Memory B cell (primary cell): ENCODE data around the gene ENOX1.

Experiments
- ATAC-seq: fragments of 150-1000 bp; cut with Tn5 transposase; 2 replicates; pipeline ENCODE4 v1.10.0; 2021; ENCODE audit warnings: low read depth, mild to moderate bottlenecking, moderate library complexity
- DNase-seq, 2 donors: peaks; one replicate each; pipeline ENCODE4 v3.0.0; 2022; ENCODE audit warnings: low spot score in 2 of 2
- H3K27ac Mint-ChIP-seq: one replicate; pipeline ENCODE4 v1.8.0; 2022; ENCODE audit warnings: mild to moderate bottlenecking, moderate library complexity, mixed read lengths
- H3K27me3 Mint-ChIP-seq: one replicate; pipeline ENCODE4 v1.8.0; 2022; ENCODE audit warnings: mixed read lengths
- H3K36me3 Mint-ChIP-seq: one replicate; pipeline ENCODE4 v1.8.0; 2022; ENCODE audit warnings: mild to moderate bottlenecking, mixed read lengths
- H3K4me1 Mint-ChIP-seq: one replicate; pipeline ENCODE4 v1.8.0; 2022; ENCODE audit warnings: mixed read lengths
- H3K4me3 Mint-ChIP-seq: one replicate; pipeline ENCODE4 v1.8.0; 2022; ENCODE audit warnings: mild to moderate bottlenecking, moderate library complexity, mixed read lengths
- H3K9me3 Mint-ChIP-seq: one replicate; pipeline ENCODE4 v1.8.0; 2022; ENCODE audit warnings: mixed read lengths

Gene ENOX1

DNA sequence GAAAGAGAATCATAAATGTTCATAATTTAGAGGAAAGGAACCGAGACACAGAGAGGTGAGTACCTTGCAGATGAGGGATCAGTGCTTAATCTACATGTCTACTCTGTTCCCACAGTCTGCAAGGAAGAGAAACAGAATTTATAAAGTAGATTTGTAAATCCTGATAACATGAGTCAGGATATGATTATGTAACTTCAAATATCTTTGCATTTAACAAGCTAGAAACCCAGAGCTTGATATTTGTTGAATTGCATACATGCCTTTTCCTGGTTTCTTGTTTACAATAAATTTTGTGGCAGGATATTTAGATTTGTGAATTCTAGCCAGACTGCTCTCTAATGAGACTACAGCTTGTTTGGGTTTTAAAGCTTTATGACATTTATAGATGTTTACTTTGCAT is 219.2 kb downstream of the ENOX1 start:
- no peak overlapping the region for H3K27ac Mint-ChIP-seq
- ATAC-seq = no peak
- DNase-seq = no peak
- H3K36me3 Mint-ChIP-seq = no peaks in the 10 kb centered on the region
- H3K4me3 Mint-ChIP-seq = no peak overlapping the region
- no peaks in the 10 kb centered on the region for H3K27me3 Mint-ChIP-seq
- H3K4me1 Mint-ChIP-seq = no peaks in the 10 kb centered on the region
- no peaks in the 10 kb centered on the region for H3K9me3 Mint-ChIP-seq

DNA sequence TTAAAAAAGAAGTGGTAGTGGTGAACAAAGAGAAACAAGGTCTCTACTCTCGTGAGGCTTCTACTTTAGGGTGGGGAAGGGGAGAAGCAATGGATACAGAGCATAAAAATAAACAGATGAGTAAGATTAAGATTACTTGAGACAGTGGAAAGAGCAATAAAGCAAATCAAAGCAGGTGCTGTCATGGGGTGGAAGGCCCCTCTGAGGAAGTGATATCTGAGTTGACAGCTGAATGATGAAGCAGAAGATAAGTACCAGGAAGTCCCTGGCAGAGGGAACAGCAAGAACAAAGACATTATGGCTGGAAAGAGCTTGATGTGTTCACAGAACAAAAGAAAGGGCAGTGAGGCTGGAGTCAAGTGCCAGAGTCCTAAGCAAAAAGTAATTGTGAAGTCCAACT is 221.8 kb downstream of the ENOX1 start:
- no peak overlapping the region for H3K4me3 Mint-ChIP-seq
- H3K4me1 Mint-ChIP-seq = no peaks in the 10 kb centered on the region
- no peaks in the 10 kb centered on the region for H3K36me3 Mint-ChIP-seq
- no peaks in the 10 kb centered on the region for H3K27me3 Mint-ChIP-seq
- DNase-seq = no peak
- no peak overlapping the region for H3K27ac Mint-ChIP-seq
- no peaks in the 10 kb centered on the region for H3K9me3 Mint-ChIP-seq
- ATAC-seq = no peak

DNA sequence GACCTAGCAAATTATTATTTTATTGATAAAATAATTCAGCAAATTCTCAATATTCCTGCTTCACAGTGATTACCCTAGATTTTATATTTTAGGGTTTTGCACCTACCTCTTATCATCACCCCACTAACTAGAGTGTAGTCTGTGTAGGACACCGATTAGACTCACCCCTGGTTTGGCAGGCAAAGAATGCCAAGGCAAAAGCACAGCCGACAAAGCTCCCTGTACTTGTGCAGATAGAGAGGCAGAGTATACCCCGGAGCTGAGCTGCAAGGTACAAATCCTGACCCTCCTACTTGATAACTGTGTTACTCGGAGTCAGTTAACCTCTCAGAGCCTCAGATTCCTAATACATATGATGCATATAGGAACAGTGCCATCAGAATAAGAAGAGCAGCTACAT is 225.7 kb downstream of the ENOX1 start:
- no peak overlapping the region for H3K4me3 Mint-ChIP-seq
- no peak overlapping the region for H3K27ac Mint-ChIP-seq
- no peaks in the 10 kb centered on the region for H3K9me3 Mint-ChIP-seq
- no peaks in the 10 kb centered on the region for H3K4me1 Mint-ChIP-seq
- H3K36me3 Mint-ChIP-seq = no peaks in the 10 kb centered on the region
- ATAC-seq (no peak), DNase-seq (no peak)
- peaks cover 2% of the 10 kb centered on the region for H3K27me3 Mint-ChIP-seq

DNA sequence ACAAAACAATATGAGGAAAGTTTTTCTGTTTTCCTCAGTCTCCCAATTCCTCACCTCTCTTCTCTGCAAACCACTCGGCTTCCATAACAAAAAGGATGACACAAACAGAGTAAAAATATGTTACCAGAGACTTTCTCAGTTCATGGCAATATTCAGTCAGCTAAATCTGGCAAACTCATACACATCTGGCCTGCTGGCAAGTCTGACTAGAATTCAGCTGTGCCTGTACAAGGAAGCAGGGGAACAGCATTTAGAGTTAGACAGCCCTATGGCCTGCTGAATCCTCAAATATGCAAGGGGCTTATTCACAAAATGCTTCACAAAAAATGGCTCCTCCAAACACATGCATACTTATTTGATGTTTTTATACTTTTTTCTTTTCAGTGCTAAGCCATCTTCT is 227.8 kb downstream of the ENOX1 start:
- Mint-ChIP-seq H3K36me3 (no peaks in the 10 kb centered on the region), H3K27me3 (peaks cover 2% of the 10 kb centered on the region), H3K4me1 (no peaks in the 10 kb centered on the region), H3K4me3 (no peak overlapping the region), H3K27ac (no peak overlapping the region), H3K9me3 (no peaks in the 10 kb centered on the region)
- ATAC-seq (no peak), DNase-seq (no peak)

DNA sequence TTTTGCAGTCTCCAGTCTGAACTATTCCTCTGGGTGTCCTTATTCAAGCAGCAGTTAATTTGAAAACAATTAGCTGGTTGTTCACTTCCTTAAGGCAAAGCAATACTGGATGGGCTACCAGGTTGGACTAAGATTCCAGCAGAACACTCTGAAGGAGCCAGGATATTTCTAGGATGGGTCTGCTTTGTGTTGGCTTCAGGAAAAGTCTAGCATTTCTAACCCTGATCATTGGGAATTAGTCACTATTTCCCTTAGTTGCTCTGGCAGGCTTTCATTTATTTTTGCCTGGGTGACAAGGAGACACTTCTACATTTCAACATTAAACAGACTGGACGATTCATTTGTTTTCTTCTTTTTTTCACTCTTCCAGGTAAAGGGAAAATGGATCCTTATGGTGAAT is 228.4 kb downstream of the ENOX1 start:
- Mint-ChIP-seq H3K27me3 (peaks cover 2% of the 10 kb centered on the region), H3K9me3 (no peaks in the 10 kb centered on the region), H3K36me3 (no peaks in the 10 kb centered on the region), H3K4me3 (no peak overlapping the region), H3K4me1 (no peaks in the 10 kb centered on the region), H3K27ac (no peak overlapping the region)
- ATAC-seq (no peak), DNase-seq (no peak)

DNA sequence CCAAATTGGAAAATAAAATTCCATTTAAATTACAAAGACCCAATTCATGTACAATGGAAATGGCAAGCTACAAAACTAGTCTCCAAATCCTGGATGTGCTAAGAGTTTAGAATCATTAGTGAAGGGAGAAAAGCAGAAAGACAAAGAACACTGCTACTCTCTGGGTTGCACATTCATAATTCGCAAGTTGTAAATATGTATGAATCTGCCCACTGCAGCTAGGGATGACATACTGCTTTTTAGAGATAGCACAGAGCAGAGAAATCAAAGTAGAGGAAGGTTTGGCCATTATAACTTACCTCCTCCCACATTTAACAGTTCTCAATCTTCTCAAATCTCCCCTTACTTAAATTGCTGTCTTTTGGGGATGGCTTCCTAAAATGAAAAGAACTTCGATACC is 231.1 kb downstream of the ENOX1 start:
- DNase-seq (no peak), ATAC-seq (no peak)
- Mint-ChIP-seq H3K4me3 (no peak overlapping the region), H3K27me3 (peaks cover 5% of the 10 kb centered on the region), H3K27ac (no peak overlapping the region), H3K36me3 (no peaks in the 10 kb centered on the region), H3K9me3 (no peaks in the 10 kb centered on the region), H3K4me1 (no peaks in the 10 kb centered on the region)

DNA sequence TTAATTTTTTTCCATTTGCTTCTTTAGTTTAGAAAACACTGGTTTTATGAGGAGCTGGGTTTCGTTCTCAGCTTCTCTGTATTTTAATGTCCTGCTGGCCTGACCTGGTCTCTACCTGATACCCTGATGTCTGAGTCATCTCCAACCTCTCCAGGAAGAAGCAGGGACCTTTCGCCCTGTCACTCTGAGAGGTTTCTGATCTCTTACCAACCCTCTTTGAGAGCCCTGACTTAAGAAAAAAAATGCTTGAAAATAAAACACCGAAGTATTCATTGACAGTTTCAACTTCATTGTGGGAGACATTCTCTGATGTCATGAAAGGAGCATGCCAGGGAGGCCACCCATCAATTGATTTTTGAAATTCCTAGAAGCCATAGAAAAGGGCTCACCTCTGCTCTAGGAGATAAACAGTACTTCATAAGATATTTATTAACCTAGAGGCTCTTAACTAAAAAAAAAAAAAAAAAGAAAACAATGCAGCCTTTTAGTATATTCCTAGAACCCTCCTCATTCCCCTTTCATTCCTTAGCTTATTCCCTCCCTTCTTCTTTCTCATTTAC is 234.8 kb downstream of the ENOX1 start:
- Mint-ChIP-seq H3K27me3 (peaks cover 3% of the 10 kb centered on the region), H3K9me3 (no peaks in the 10 kb centered on the region)

DNA sequence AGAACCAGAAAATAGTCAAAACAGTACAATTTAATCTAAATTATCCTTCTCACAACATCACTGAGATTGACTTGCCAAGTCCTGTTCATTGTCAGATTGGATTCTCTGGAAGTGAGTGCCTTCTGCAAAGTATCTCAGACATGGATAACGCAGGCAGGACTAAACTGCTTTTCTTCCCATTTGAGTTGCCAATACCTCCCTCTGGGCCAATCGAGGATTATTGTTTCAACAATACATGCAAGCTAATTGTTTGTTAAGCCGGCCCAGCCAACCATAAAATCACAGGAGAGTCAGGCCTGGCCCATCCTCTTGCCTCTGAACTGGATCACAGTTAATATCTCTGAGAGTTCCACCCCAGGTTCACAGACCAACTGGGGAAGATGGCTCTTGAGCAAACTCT is 240.0 kb downstream of the ENOX1 start:
- no peaks in the 10 kb centered on the region for H3K4me1 Mint-ChIP-seq
- DNase-seq (no peak), ATAC-seq (no peak)
- peaks cover 4% of the 10 kb centered on the region for H3K27me3 Mint-ChIP-seq
- no peaks in the 10 kb centered on the region for H3K36me3 Mint-ChIP-seq
- H3K27ac Mint-ChIP-seq = no peak overlapping the region
- H3K4me3 Mint-ChIP-seq = no peak overlapping the region
- no peaks in the 10 kb centered on the region for H3K9me3 Mint-ChIP-seq

More for the DNA sequence above, 234.8 kb downstream of the ENOX1 start:
- DNase-seq (no peak), ATAC-seq (no peak)
- no peak overlapping the region for H3K4me3 Mint-ChIP-seq
- H3K27ac Mint-ChIP-seq = no peak overlapping the region
- no peaks in the 10 kb centered on the region for H3K4me1 Mint-ChIP-seq
- no peaks in the 10 kb centered on the region for H3K36me3 Mint-ChIP-seq

DNA sequence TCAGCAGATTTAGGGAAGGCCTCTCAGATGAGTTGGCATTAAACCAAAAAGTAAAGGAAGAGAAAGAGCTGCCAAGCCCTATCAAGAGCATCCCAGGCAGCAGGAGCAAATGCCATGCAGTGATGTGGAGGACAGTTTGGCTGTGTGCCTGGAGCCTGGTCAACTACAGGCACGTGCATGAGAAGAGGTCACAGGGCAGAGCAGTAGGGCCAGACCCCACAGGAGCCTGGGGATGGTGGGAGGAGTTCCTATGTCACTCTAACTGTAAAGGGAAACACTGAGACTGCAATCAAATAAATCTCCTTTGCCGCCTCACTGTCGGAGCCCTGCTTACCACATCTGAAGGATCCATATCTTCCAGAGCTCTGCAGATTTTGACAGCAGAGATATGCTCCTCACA is 240.5 kb downstream of the ENOX1 start:
- Mint-ChIP-seq H3K27me3 (peaks cover 4% of the 10 kb centered on the region), H3K36me3 (no peaks in the 10 kb centered on the region), H3K4me3 (no peak overlapping the region), H3K9me3 (no peaks in the 10 kb centered on the region), H3K4me1 (no peaks in the 10 kb centered on the region), H3K27ac (no peak overlapping the region)
- ATAC-seq (no peak), DNase-seq (no peak)

DNA sequence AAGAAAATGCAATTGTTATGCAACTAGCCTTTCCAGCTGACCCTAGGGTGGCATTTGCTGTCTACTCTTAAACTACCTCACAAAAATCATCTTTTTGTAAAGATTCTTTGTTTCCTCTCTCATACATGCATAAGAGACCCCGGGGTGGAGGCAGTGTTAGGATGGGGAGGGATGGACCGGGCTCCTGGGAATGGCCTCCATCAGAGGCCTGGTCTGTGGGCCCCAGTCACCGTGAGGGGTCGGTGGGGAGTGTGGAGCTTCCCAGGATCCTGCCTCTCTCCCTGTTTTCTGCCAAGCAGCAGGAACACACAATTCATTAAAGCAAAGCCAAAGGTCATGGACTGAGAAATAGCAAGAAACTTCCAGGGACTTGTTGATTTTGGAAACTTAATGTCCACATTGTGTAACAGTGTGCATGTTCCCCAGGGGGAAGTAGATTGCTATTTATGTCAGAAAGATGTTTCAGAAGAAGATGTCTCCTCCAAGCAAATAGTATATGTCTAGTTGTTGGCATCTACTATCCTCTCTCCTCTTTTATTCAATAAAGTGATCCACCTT is 241.4 kb downstream of the ENOX1 start:
- H3K27ac Mint-ChIP-seq = no peak overlapping the region
- no peaks in the 10 kb centered on the region for H3K36me3 Mint-ChIP-seq
- no peak for ATAC-seq
- H3K27me3 Mint-ChIP-seq = peaks cover 2% of the 10 kb centered on the region
- H3K4me1 Mint-ChIP-seq = no peaks in the 10 kb centered on the region
- DNase-seq = no peak
- no peak overlapping the region for H3K4me3 Mint-ChIP-seq
- H3K9me3 Mint-ChIP-seq = no peaks in the 10 kb centered on the region

DNA sequence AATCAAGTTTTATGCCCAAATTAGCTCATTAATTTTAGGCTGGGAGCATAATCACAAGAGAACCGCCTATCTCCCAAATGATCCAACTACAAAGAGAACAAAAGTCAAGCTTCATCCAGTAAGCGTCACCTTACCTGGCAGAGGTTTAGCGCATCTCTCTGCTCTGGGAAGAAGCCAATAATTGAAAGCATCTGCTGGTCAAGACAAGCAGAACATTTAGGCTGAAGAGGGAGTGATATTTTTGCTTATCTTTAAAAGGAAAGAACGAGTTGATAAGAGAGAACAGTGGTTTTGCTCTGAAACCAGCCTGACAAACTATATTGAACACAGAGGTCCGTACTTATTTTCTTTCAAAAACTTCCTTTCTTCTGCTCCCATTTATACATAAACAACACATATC is 242.1 kb downstream of the ENOX1 start:
- Mint-ChIP-seq H3K9me3 (no peaks in the 10 kb centered on the region), H3K36me3 (no peaks in the 10 kb centered on the region), H3K27me3 (peaks cover 2% of the 10 kb centered on the region), H3K4me3 (no peak overlapping the region), H3K27ac (no peak overlapping the region), H3K4me1 (no peaks in the 10 kb centered on the region)
- ATAC-seq (no peak), DNase-seq (no peak)

DNA sequence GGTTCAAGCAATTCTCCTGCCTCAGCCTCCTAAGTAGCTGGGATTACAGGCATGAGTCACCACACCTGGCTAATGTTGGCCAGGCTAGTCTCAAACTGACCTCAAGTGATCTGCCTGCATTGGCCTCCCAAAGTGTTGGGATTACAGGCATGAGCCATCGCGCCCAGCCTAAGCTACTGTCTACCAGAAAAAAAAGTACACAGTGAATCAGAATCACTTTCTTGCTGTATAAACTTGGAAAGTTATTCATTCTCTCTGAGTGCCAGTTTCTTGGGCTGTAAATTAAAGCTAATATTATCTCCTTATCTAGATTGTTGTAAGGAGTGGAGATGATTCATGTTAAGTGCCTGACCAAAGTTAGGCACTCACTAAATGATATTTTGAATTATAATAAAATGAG is 242.8 kb downstream of the ENOX1 start:
- Mint-ChIP-seq H3K4me3 (no peak overlapping the region), H3K9me3 (peaks cover 2% of the 10 kb centered on the region), H3K36me3 (no peaks in the 10 kb centered on the region), H3K27me3 (peaks cover 4% of the 10 kb centered on the region), H3K4me1 (no peaks in the 10 kb centered on the region), H3K27ac (no peak overlapping the region)
- ATAC-seq = no peak
- no peak for DNase-seq

DNA sequence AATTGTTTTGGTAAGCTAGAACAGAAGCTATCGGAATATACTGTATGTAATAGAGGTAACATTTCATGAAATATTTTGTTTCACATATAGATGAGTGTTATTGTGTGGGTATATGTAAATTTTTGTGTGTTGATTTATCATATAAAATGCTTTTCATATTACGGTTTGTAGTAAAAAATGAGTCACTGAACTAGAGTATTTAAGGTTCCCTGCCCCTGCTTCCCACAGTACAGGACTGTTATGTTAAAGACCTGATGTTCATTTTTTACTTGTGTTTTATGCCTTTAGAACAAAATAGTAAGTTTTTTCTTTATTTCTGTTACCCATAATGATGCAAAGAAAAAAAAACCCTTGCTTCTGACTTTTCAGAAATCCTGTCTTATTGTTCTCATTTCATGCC is 243.4 kb downstream of the ENOX1 start:
- Mint-ChIP-seq H3K4me1 (no peaks in the 10 kb centered on the region), H3K9me3 (peaks cover 2% of the 10 kb centered on the region), H3K27ac (no peak overlapping the region), H3K27me3 (peaks cover 4% of the 10 kb centered on the region), H3K4me3 (no peak overlapping the region), H3K36me3 (no peaks in the 10 kb centered on the region)
- ATAC-seq = no peak
- DNase-seq = no peak

DNA sequence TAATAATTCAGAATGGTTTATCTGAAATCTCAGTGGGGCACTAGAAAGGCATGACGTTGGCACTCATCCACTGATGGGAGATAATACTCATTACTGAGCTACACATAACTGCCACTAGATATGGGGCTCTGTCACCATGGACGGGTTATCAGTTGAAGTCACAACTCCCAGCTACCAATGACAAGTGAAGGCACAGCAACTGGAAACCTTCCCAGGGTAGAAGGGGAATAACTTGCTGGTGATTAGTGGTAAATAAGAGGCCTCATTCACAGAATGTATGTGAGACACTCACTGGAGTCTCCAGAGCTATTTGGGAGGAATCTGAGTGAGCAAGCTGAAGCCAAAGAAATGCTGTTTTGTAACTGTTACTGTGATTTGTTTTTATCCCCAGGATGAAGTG is 249.6 kb downstream of the ENOX1 start:
- ATAC-seq (no peak), DNase-seq (no peak)
- no peaks in the 10 kb centered on the region for H3K4me1 Mint-ChIP-seq
- peaks cover 2% of the 10 kb centered on the region for H3K9me3 Mint-ChIP-seq
- H3K27me3 Mint-ChIP-seq = peaks cover 1% of the 10 kb centered on the region
- no peak overlapping the region for H3K27ac Mint-ChIP-seq
- H3K4me3 Mint-ChIP-seq = no peak overlapping the region
- no peaks in the 10 kb centered on the region for H3K36me3 Mint-ChIP-seq

DNA sequence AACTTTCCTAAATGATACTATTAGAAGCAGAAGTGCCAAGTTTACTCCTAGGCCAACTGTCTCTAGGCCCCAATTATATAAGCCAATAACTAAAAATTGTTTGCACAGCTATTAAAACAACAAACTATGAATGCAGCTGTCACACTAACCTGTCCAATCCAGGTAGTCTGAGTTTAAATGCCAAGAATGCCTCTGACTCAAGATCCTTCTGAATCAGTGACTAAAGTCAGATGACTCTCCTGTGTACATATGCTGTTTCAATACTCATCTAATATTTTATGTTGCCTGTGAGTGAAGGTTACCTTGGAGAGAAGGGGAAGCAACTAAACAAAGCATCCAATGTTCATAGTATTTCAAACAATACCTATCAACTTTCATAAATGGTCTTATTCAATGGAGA is 257.0 kb downstream of the ENOX1 start:
- no peak overlapping the region for H3K27ac Mint-ChIP-seq
- peaks cover 5% of the 10 kb centered on the region for H3K27me3 Mint-ChIP-seq
- no peaks in the 10 kb centered on the region for H3K4me1 Mint-ChIP-seq
- H3K9me3 Mint-ChIP-seq = no peaks in the 10 kb centered on the region
- no peaks in the 10 kb centered on the region for H3K36me3 Mint-ChIP-seq
- no peak for DNase-seq
- no peak overlapping the region for H3K4me3 Mint-ChIP-seq
- no peak for ATAC-seq
